ENCODE data around the gene PON3. TPM values are rescaled to one million over a fixed set of nuclear protein-coding genes. Genes with fewer than 3 reads are reported as not detected.
A peak's percentile ranks its signal among the peaks of the same experiment; 100 is the strongest.

The PON3 gene
- total and polyA plus RNA-seq, 2 of the 13 experiments (the other 11 are each of a cell fraction or from before 2014, with no cell fraction given) = 23.6 to 37.8 TPM

DNA sequence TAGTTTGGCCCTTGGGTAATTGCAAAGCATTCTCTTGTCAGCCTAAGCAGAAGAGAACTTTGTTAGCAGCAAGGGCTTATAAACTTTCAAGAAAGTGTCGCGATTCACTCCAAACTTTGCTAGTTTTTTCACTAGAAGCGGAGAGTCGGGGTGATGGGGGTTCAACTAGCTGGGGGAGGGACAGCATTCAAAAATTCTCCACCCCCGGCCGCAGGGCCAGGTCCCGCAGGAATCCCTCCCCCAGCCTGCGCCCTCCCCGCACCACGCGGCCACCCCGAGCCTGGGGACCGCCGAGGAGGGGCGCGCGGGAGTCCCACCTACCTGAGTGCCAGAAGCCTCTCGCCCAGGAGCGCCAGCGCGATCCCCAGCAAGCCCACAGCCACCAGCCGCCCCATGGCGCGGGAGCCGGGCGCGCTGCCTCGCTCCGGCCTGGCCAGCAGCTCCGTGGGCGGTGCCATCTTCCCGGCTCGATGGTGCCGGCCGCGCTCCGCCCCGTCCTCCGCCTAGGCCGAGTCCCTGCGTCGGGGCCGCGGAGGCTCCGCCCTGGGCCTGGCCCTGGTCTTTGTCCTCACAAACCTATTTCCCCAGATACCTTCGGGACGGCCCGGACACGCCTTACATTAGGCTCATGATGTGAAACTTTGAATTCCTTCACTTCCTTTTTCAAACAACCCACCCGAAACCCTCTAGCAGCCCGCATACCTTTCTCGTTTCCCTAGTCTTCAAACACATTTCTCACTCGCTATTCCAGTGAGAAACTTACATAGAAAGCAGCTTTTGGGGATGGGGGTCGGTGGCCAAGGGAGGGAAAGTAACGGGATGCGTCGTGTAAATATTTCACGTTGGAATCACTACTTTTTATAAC is 38.6 kb upstream of the PON3 start, which contains the start of gene PON2 (continued):
- no peak; the same call in 1 of the 2 replicates for TF ChIP-seq ZNF543 (CRISPR knock-in tag; IDR thresholded peaks at IDR 0.05)
- TF ChIP-seq KDM5B (CRISPR knock-in tag; IDR thresholded peaks at IDR 0.05; ENCODE audit: borderline replicate concordance) = peak; percentile 84; the same call in 1 of the 2 replicates
- no peak for TF ChIP-seq NFE2 (CRISPR knock-in tag; IDR thresholded peaks at IDR 0.05)
- no peak for TF ChIP-seq ZNF496 (CRISPR knock-in tag; IDR thresholded peaks at IDR 0.05; ENCODE audit: insufficient replicate concordance)
- no peak for TF ChIP-seq PAWR (CRISPR knock-in tag; IDR thresholded peaks at IDR 0.05; ENCODE audit: borderline replicate concordance)
- TF ChIP-seq, protein P1, sequence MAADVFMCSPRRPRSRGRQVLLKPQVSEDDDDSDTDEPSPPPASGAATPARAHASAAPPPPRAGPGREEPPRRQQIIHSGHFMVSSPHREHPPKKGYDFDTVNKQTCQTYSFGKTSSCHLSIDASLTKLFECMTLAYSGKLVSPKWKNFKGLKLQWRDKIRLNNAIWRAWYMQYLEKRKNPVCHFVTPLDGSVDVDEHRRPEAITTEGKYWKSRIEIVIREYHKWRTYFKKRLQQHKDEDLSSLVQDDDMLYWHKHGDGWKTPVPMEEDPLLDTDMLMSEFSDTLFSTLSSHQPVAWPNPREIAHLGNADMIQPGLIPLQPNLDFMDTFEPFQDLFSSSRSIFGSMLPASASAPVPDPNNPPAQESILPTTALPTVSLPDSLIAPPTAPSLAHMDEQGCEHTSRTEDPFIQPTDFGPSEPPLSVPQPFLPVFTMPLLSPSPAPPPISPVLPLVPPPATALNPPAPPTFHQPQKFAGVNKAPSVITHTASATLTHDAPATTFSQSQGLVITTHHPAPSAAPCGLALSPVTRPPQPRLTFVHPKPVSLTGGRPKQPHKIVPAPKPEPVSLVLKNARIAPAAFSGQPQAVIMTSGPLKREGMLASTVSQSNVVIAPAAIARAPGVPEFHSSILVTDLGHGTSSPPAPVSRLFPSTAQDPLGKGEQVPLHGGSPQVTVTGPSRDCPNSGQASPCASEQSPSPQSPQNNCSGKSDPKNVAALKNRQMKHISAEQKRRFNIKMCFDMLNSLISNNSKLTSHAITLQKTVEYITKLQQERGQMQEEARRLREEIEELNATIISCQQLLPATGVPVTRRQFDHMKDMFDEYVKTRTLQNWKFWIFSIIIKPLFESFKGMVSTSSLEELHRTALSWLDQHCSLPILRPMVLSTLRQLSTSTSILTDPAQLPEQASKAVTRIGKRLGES (CRISPR knock-in tag; IDR thresholded peaks at IDR 0.05; ENCODE audit: borderline replicate concordance) = peak; percentile 79; the same call in 1 of the 2 replicates
- no peak for TF ChIP-seq EZH2 (conservative IDR thresholded peaks at IDR 0.05; ENCODE audit: low read depth, low read length)
- no peak for TF ChIP-seq ZBTB1 (CRISPR knock-in tag; IDR thresholded peaks at IDR 0.05; ENCODE audit: borderline replicate concordance)
- TF ChIP-seq ZNF10 (CRISPR knock-in tag; IDR thresholded peaks at IDR 0.05; ENCODE audit: borderline replicate concordance, low read depth) = no peak
- TF ChIP-seq MTA1 (CRISPR knock-in tag; IDR thresholded peaks at IDR 0.05; ENCODE audit: borderline replicate concordance) = peak; percentile 88; the same call in 1 of the 2 replicates
- TF ChIP-seq ZBTB7B (CRISPR knock-in tag; IDR thresholded peaks at IDR 0.05) = peak; percentile 65; the same call in 1 of the 2 replicates
- TF ChIP-seq MED8 (CRISPR knock-in tag; IDR thresholded peaks at IDR 0.05; ENCODE audit: insufficient replicate concordance) = no peak
- peak; percentile 33; the same call in 1 of the 2 replicates for TF ChIP-seq NR2C2 (CRISPR knock-in tag; IDR thresholded peaks at IDR 0.05; ENCODE audit: borderline replicate concordance)
- no peak for TF ChIP-seq ZNF354B (CRISPR knock-in tag; IDR thresholded peaks at IDR 0.05)
- no peak for TF ChIP-seq ZNF589 (CRISPR knock-in tag; conservative IDR thresholded peaks at IDR 0.05)
- TF ChIP-seq ZNF563 (CRISPR knock-in tag; IDR thresholded peaks at IDR 0.05) = peak; percentile 64; the same call in 1 of the 2 replicates
- peak; percentile 65; the same call in 1 of the 2 replicates for TF ChIP-seq ZHX1 (CRISPR knock-in tag; IDR thresholded peaks at IDR 0.05; ENCODE audit: low read depth)
- TF ChIP-seq PLRG1 (conservative IDR thresholded peaks at IDR 0.05) = no peak
- TF ChIP-seq NKX3-1 (CRISPR knock-in tag; IDR thresholded peaks at IDR 0.05) = peak; percentile 69; the same call in 1 of the 2 replicates
- peak; percentile 68; the same call in 1 of the 2 replicates for TF ChIP-seq KAT8 (CRISPR knock-in tag; IDR thresholded peaks at IDR 0.05)
- no peak; the same call in 1 of the 2 replicates for TF ChIP-seq XBP1 (CRISPR knock-in tag; IDR thresholded peaks at IDR 0.05)
- TF ChIP-seq ZFX (CRISPR knock-in tag; IDR thresholded peaks at IDR 0.05; ENCODE audit: low read depth) = peak; percentile 97
- TF ChIP-seq ZBTB38 (CRISPR knock-in tag; IDR thresholded peaks at IDR 0.05) = peak; percentile 89
- peak; percentile 52; the same call in 1 of the 2 replicates for TF ChIP-seq GATAD2A (CRISPR knock-in tag; IDR thresholded peaks at IDR 0.05)
- TF ChIP-seq CHD2 (IDR thresholded peaks at IDR 0.05; ENCODE audit: low read depth, low read length) = no peak
- TF ChIP-seq KLF9 (CRISPR knock-in tag; IDR thresholded peaks at IDR 0.05; ENCODE audit: low read depth) = no peak

Data from HepG2 (cell line).